Heart left ventricle (tissue), 13 donors: Measurements from ENCODE around the gene ZNRF2.

Experiments
- CTCF ChIP-seq, 12 donors: fragments of 200-600 bp; sonication (generic) in 4 of 12; IDR thresholded peaks; one replicate each; pipeline versions ENCODE4 v1.5.0 to v1.8.0; 2018 to 2022; ENCODE audit warnings: antibody characterized with exemption in 12 of 12, mild to moderate bottlenecking in 5 of 12
- POLR2A ChIP-seq, 2 donors: fragments of 450-650 bp; IDR thresholded peaks; one replicate each; pipeline ENCODE4 v1.6.1; 2017; ENCODE audit warnings: antibody characterized with exemption in 2 of 2, mild to moderate bottlenecking in 2 of 2, moderate library complexity in 2 of 2
- donor health status: ischemic (EF 13 %, LVEDD 7.1; RV severe dilation, severe dysfunction).
- donor health status: DM: no; HTN: yes; CAD: no.
- donor health status: DM: no; HTN: no; CAD: no.
- donor health status: ischemic (EF 25% LVEDD 6.9; RV normal size, moderate dysfunction).
- donor health status: ischemic (EF 25% LVEDD 5.7; RV mildly dilated, moderate dysfunction).
- donor health status: ischemic (EF 35%, LVEDD 5.7; RV mildly dilated, moderate dysfunction).
- donor health status: nonischemic (EF 11% LVEDD 7.7; RV severe dilation, severe dysfunction).
- donor health status: DM: yes; HTN: yes; CAD: no.
- donor health status: PGD.
- donor health status: ischemic (EF 29% LVEDD 5.4; RV normal size, mild dysfunction).
- donor health status: nonischemic (EF 23%, LVEDD 6.1; RV moderate dilation, normal function).

- TF ChIP-seq CTCF (IDR thresholded peaks at IDR 0.05) (no peak), POLR2A (IDR thresholded peaks at IDR 0.05) (no peak)
Measured at GRCh38 chr7:30390736-30391636, 106.6 kb downstream of the ZNRF2 start.
